Colonic mucosa (tissue), 4 donors: ENCODE data around the gene RAD51B. TPM values are rescaled to one million over a fixed set of nuclear protein-coding genes. Genes with fewer than 3 reads are reported as not detected.

Experiments
- DNase-seq: peaks from one replicate; pipeline ENCODE4 v3.0.0-alpha.2; 2020
- H3K27ac ChIP-seq: fragments of 200-600 bp; one replicate; pipeline ENCODE4 v1.8.0; 2021
- H3K27me3 ChIP-seq: fragments of 200-600 bp; one replicate; pipeline ENCODE4 v1.8.0; 2021
- H3K36me3 ChIP-seq: fragments of 200-600 bp; one replicate; pipeline ENCODE4 v1.8.0; 2021
- H3K4me1 ChIP-seq: fragments of 200-600 bp; one replicate; pipeline ENCODE4 v1.8.0; 2021; ENCODE audit warnings: mild to moderate bottlenecking
- H3K4me3 ChIP-seq: fragments of 200-600 bp; one replicate; pipeline ENCODE4 v1.8.0; 2021
- H3K9ac ChIP-seq, 2 donors: one replicate each; pipeline ENCODE4 v1.7.0; 2013; ENCODE audit warnings: control low read depth in 2 of 2, low read depth in 2 of 2, low read length in 2 of 2
- H3K9me3 ChIP-seq: fragments of 200-600 bp; one replicate; pipeline ENCODE4 v1.8.0; 2021
- intact Hi-C: fragments of 100-400 bp; cut with DNase I; formaldehyde crosslinking; loops from one replicate; pipeline ENCODE4 v1.14.1; 2022
- total RNA-seq, 2 donors: library from RNA; stranded (reverse); fragmentation: NEBNext Ultra II Directional in 1 of 2; extraction: Animal tissue kit (Norgen Biotek cat#: 25700) in 1 of 2; gene quantifications; one replicate each; pipeline ENCODE4 v1.2.1, GENCODE V29; 2021
- TF ChIP-seq, protein P1 (sequence below): fragments of 200-600 bp; IDR thresholded peaks from one replicate; pipeline ENCODE4 v1.8.0; 2022; ENCODE audit warnings: antibody characterized with exemption, mild to moderate bottlenecking
- donor health status: healthy.
- donor health status: DM: no; HTN: no; CAD: no.
- donor health status: DM: no; HTN: no; CAD: no.

The RAD51B gene
- total RNA-seq, 2 donors from 2014 or later = 12.7 to 22.0 TPM

- Histone ChIP-seq H3K9me3 (no peaks in the 10 kb centered on the region), H3K4me3 (no peak overlapping the region), H3K36me3 (no peaks in the 10 kb centered on the region), H3K4me1 (no peaks in the 10 kb centered on the region), H3K9ac (no peak overlapping the region), H3K27ac (no peak overlapping the region), H3K27me3 (no peaks in the 10 kb centered on the region)
- intact Hi-C loops = no loop called here
- TF ChIP-seq, protein P1, sequence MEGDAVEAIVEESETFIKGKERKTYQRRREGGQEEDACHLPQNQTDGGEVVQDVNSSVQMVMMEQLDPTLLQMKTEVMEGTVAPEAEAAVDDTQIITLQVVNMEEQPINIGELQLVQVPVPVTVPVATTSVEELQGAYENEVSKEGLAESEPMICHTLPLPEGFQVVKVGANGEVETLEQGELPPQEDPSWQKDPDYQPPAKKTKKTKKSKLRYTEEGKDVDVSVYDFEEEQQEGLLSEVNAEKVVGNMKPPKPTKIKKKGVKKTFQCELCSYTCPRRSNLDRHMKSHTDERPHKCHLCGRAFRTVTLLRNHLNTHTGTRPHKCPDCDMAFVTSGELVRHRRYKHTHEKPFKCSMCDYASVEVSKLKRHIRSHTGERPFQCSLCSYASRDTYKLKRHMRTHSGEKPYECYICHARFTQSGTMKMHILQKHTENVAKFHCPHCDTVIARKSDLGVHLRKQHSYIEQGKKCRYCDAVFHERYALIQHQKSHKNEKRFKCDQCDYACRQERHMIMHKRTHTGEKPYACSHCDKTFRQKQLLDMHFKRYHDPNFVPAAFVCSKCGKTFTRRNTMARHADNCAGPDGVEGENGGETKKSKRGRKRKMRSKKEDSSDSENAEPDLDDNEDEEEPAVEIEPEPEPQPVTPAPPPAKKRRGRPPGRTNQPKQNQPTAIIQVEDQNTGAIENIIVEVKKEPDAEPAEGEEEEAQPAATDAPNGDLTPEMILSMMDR = no peak
- DNase-seq = peak; percentile 15
Observed at GRCh38 chr14:68654471-68654941, 834.9 kb downstream of the RAD51B start.

- no peak for DNase-seq
- Histone ChIP-seq H3K27me3 (no peaks in the 10 kb centered on the region), H3K36me3 (no peaks in the 10 kb centered on the region), H3K9me3 (no peaks in the 10 kb centered on the region), H3K9ac (no peak overlapping the region), H3K27ac (no peak overlapping the region), H3K4me1 (no peaks in the 10 kb centered on the region), H3K4me3 (no peak overlapping the region)
- TF ChIP-seq, protein P1 = no peak
- intact Hi-C loops = no loop called here
Observed at GRCh38 chr14:68655021-68655831, 835.6 kb downstream of the RAD51B start.

- Histone ChIP-seq H3K4me3 (no peak overlapping the region), H3K27ac (no peak overlapping the region), H3K36me3 (no peaks in the 10 kb centered on the region), H3K27me3 (no peaks in the 10 kb centered on the region), H3K4me1 (no peaks in the 10 kb centered on the region), H3K9ac (peak overlapping the region in 1 of 2 donors; percentile 31), H3K9me3 (no peaks in the 10 kb centered on the region)
- TF ChIP-seq, protein P1 = no peak
- no peak for DNase-seq
- intact Hi-C loops = no loop called here
Observed at GRCh38 chr14:68655911-68656316, 836.3 kb downstream of the RAD51B start.

DNA sequence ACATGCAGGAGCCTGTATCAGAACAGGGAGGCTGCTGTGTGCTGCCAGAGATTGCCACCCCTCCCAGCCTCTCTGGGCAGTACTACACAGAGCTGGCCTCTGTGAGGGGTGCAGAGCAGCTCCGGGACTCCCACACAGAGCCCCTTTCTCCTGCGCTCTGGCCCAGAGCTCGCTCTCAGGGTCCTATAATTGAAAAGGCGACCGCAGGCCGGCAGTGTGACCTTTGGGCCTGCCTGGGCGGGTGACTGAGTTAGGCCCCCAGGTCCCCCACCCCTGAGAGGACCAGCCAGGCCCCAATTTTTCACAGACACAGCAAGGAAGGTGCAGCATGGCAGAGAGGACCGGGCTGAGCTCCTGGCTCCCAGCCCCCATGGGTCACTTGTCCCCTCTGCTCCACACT is 836.9 kb downstream of the RAD51B start:
- H3K4me1 ChIP-seq = no peaks in the 10 kb centered on the region
- H3K27me3 ChIP-seq = no peaks in the 10 kb centered on the region
- TF ChIP-seq, protein P1 = no peak
- H3K9ac ChIP-seq = no peak overlapping the region
- H3K27ac ChIP-seq = no peak overlapping the region
- H3K36me3 ChIP-seq = no peaks in the 10 kb centered on the region
- no peaks in the 10 kb centered on the region for H3K9me3 ChIP-seq
- H3K4me3 ChIP-seq = no peak overlapping the region
- DNase-seq = no peak
- intact Hi-C loops = no loop called here

DNA sequence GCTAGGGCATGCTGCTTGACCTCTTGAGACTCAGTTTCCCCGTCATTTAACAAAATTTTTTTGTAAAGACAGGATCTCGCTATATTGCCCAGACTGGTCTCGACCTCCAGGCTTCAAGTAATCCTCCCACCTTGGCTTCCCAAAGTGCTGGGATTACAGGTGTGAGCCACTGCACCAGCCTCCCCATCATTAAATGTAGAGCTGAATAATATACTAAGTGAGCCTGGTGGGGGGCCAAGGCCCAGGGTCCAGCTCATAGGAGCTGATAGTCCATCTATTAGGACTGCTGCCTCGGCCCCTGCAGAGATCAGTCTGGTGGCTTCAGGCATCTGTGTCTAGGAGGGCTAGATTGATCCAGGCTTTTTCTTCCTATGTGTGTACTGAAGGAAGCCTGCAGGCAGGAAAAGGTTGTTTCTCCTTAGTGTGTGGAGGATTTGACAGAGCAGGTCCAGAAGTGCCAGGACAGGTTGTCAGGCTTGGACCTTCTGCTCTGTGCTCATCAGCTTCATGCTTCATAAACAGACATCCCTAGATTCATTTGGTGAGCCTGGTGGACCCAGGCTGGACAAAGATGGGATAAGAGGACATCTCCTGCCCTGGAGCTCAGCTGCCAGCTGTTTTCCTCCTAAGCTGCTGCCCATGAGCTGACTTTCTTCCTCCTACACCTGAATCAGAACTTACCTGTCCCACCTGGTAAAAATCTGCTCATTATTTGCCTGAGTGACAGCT is 837.9 kb downstream of the RAD51B start:
- Histone ChIP-seq H3K36me3 (no peaks in the 10 kb centered on the region), H3K4me1 (no peaks in the 10 kb centered on the region), H3K9me3 (no peaks in the 10 kb centered on the region), H3K9ac (no peak overlapping the region), H3K27me3 (no peaks in the 10 kb centered on the region), H3K4me3 (no peak overlapping the region), H3K27ac (no peak overlapping the region)
- DNase-seq = no peak
- TF ChIP-seq, protein P1 = no peak
- intact Hi-C loops = no loop called here
